ENCODE measurements around the gene NAV3. TPM values are rescaled to one million over a fixed set of nuclear protein-coding genes. Genes with fewer than 3 reads are reported as not detected.

The NAV3 gene
- polyA plus RNA-seq, 1 donor from 2014 or later = 36.9 TPM

DNA sequence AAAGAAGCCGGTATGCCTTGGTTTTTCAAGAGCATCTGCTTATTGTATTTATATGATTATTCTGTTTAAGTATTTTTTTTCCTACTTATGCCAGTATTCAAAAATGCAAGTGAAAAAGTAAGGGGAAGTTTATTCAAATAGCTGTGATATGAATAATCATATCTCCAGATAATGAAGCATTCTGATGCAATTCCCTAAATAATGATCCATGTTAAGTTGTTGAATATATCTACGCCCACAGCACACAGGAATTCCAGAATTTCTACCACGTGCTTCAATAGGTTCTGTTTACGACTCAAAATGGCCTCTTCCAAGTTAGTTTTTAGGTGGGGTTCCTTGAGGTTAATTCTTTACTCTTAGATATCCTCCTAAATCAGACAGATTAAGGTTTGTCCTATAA, 208.3 kb downstream of the NAV3 start:
- H3K36me3 ChIP-seq (ENCODE audit: insufficient read depth, low read length) = no peaks in the 10 kb centered on the region
- TF ChIP-seq SMC3 (conservative IDR thresholded peaks at IDR 0.05; ENCODE audit: poor library complexity) (no peak), POLR2AphosphoS5 (IDR thresholded peaks at IDR 0.05) (no peak), MXI1 (conservative IDR thresholded peaks at IDR 0.05; ENCODE audit: poor library complexity, severe bottlenecking) (no peak), EZH2 (IDR thresholded peaks at IDR 0.05; ENCODE audit: borderline replicate concordance, insufficient read depth, low read length, poor library complexity, severe bottlenecking) (no peak), RAD21 (conservative IDR thresholded peaks at IDR 0.05) (no peak), EP300 (conservative IDR thresholded peaks at IDR 0.05; ENCODE audit: poor library complexity, severe bottlenecking) (no peak), CTCF (IDR thresholded peaks at IDR 0.05; ENCODE audit: poor library complexity, severe bottlenecking) (no peak), TAF1 (IDR thresholded peaks at IDR 0.05; ENCODE audit: low read depth) (no peak), REST (IDR thresholded peaks at IDR 0.05; ENCODE audit: borderline replicate concordance) (no peak)

GRCh38 chr12:78040111-78040510, 209.4 kb downstream of the NAV3 start:
- H3K79me2 ChIP-seq (replicated peaks; ENCODE audit: insufficient read depth, low read length) = no peaks in the 10 kb centered on the region
- no peak overlapping the region for H3K4me3 ChIP-seq (ENCODE audit: low read length)
- no peak overlapping the region for H2AFZ ChIP-seq (ENCODE audit: low read depth, low read length)
- no peak for TF ChIP-seq TAF1 (IDR thresholded peaks at IDR 0.05; ENCODE audit: low read depth)
- no peak for TF ChIP-seq RAD21 (conservative IDR thresholded peaks at IDR 0.05)
- no peak for TF ChIP-seq MXI1 (conservative IDR thresholded peaks at IDR 0.05; ENCODE audit: poor library complexity, severe bottlenecking)
- TF ChIP-seq CTCF (IDR thresholded peaks at IDR 0.05; ENCODE audit: poor library complexity, severe bottlenecking) = no peak
- no peak for TF ChIP-seq POLR2AphosphoS5 (IDR thresholded peaks at IDR 0.05)
- TF ChIP-seq EP300 (conservative IDR thresholded peaks at IDR 0.05; ENCODE audit: poor library complexity, severe bottlenecking) = no peak
- TF ChIP-seq EZH2 (IDR thresholded peaks at IDR 0.05; ENCODE audit: borderline replicate concordance, insufficient read depth, low read length, poor library complexity, severe bottlenecking) = no peak
- no peak for TF ChIP-seq REST (IDR thresholded peaks at IDR 0.05; ENCODE audit: borderline replicate concordance)
- TF ChIP-seq SMC3 (conservative IDR thresholded peaks at IDR 0.05; ENCODE audit: poor library complexity) = no peak
- no peak overlapping the region for H3K4me2 ChIP-seq (ENCODE audit: low read length)
- H3K9me2 ChIP-seq (ENCODE audit: insufficient read depth, low read length) = no peaks in the 10 kb centered on the region
- no peaks in the 10 kb centered on the region for H4K20me1 ChIP-seq (ENCODE audit: insufficient read depth)
- H3K36me3 ChIP-seq (ENCODE audit: insufficient read depth, low read length) = no peaks in the 10 kb centered on the region
- H3K27ac ChIP-seq (ENCODE audit: low read length) = no peak overlapping the region
- H3K9ac ChIP-seq (ENCODE audit: low read length) = no peak overlapping the region
- H3K27me3 ChIP-seq (ENCODE audit: insufficient read depth, low read depth, low read length) = no peaks in the 10 kb centered on the region
- no peaks in the 10 kb centered on the region for H3K9me3 ChIP-seq (ENCODE audit: low read length)
- H3F3A ChIP-seq (ENCODE audit: insufficient read depth, low read length, poor library complexity, severe bottlenecking) = no peaks in the 10 kb centered on the region

More for the DNA sequence above, 208.3 kb downstream of the NAV3 start:
- no peaks in the 10 kb centered on the region for H3K9me3 ChIP-seq (ENCODE audit: low read length)
- H3K79me2 ChIP-seq (replicated peaks; ENCODE audit: insufficient read depth, low read length) = no peaks in the 10 kb centered on the region
- H2AFZ ChIP-seq (ENCODE audit: low read depth, low read length) = no peak overlapping the region
- H3K4me3 ChIP-seq (ENCODE audit: low read length) = peak overlapping the region; percentile 19
- no peaks in the 10 kb centered on the region for H3K9me2 ChIP-seq (ENCODE audit: insufficient read depth, low read length)
- no peak overlapping the region for H3K27ac ChIP-seq (ENCODE audit: low read length)
- no peaks in the 10 kb centered on the region for H3F3A ChIP-seq (ENCODE audit: insufficient read depth, low read length, poor library complexity, severe bottlenecking)
- no peaks in the 10 kb centered on the region for H4K20me1 ChIP-seq (ENCODE audit: insufficient read depth)
- H3K9ac ChIP-seq (ENCODE audit: low read length) = no peak overlapping the region
- H3K4me2 ChIP-seq (ENCODE audit: low read length) = no peak overlapping the region
- H3K27me3 ChIP-seq (ENCODE audit: insufficient read depth, low read depth, low read length) = no peaks in the 10 kb centered on the region

Data from neural cell (in vitro differentiated cells).